Stimulated activated CD4-positive, alpha-beta T cell treated with anti-CD3 and anti-CD28 coated beads, Interleukin-4, amount 100 ng/mL, for 24 hours (primary cell): ENCODE measurements around the gene SYT5.

Experiments used
- DNase-seq: peaks from one replicate; pipeline ENCODE4 v3.0.0-alpha.2; 2020

The SYT5 gene

DNA sequence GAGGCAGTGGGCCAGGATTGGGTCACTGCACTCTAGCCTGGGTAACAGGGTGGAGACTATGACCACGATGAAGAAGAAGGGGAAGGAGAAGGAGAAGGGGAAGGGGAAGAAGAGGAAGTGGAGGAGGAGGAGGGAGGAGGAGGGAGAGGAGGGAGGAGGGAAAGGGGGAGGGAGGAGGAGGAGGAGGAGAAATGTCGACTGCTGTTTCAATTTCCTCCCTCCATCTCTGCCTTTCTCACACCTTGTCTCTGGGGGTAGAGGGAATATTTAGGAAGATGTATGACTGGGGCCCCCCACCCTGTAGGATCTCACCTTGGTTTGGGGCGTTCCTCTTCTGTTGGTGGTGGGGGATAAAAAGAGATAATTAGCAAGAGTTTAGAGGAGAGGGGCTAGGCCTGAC lies 34.9 kb downstream of the SYT5 start:
- no peak for DNase-seq

DNA sequence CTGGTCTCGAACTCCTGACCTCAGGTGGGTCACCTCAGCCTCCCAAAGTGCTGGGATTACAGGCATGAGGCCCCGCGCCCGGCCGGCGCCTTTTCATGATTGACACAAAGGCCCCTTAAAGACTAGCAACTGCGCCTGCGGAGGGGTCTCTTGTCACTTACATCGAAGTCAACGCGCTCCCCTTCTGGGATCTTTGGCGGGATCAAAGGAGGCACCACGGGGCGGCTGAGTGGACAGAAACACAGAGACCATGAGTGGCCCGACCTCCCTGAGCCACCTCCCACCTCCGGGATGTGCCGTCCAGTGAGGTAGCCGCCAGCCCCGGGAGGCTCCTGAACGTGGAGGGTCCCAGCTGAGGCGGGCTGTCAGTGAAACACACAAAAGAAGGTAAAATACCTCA lies 38.4 kb downstream of the SYT5 start:
- no peak for DNase-seq

DNA sequence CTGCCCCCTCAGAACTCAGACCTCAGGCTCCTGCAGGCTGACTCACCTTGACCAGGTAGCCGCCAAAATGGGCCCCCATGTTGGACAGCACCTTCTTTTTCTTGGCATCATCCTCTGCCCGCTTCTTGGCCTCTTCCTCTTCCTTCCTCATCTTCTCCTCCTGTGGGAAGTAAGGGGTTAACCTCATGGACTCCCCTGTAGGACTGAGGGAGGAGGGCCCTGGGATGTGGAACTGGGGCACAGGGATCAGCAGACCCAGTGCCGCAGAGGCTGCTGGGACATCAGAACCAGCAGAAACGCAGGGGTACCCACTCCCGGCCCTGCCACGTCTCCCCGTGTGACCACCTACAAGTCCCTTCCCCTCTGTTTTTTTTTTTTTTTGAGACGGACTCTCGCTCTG lies 42.2 kb downstream of the SYT5 start:
- no peak for DNase-seq

DNA sequence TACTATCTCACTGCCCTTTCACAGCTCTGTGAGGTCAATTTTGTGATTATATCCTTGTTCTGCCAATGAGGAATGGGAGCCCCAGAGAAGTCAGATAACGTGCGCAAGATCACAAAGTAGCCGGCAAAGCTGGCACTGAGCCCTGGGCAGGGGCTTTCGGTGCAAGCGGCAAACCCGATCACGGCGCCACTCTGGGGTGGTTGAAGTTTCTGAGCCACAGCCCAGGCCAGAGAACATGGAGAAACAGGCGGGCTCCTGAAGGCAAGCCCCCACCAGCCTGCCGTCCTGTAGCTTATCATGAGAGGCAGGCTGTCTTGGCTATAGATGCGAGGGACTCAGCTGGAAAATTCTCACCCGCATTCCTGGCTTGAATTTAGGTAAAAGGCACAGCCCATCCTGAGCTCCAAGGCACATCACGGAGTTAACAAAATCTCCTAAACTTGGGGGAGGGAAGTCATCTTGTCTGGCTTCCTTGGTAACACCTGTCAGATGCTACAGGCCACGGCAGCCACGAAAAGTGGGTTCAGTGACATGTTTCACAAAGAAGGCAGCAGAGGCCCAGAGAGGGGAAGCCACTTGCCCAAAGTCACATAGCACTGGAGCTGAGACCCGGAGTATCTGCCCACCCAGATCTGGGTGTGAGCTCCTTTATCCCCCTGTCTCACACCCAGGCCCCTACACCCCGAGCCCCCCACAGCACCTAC lies 43.5 kb downstream of the SYT5 start:
- DNase-seq, result no peak

DNA sequence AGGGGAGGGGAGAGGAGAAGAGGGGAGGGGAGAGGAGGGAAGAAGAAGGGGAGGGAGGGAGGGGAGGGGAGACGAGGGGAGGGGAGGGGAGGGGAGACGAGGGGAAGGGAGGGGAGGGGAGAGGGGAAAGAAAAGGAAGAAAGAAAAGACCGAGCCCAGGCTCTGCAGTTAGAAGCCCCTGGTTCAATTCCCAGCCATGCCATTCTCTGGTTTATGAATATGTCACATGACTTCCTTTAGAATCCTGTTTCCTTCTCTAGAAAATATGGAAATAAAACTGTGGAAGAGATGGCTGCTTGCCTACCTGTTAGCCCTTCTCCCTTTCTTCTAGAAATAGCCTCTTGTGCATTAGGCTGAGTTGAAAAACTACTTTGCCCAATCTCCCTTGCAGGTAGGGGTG lies 45.4 kb downstream of the SYT5 start:
- DNase-seq, result no peak

DNA sequence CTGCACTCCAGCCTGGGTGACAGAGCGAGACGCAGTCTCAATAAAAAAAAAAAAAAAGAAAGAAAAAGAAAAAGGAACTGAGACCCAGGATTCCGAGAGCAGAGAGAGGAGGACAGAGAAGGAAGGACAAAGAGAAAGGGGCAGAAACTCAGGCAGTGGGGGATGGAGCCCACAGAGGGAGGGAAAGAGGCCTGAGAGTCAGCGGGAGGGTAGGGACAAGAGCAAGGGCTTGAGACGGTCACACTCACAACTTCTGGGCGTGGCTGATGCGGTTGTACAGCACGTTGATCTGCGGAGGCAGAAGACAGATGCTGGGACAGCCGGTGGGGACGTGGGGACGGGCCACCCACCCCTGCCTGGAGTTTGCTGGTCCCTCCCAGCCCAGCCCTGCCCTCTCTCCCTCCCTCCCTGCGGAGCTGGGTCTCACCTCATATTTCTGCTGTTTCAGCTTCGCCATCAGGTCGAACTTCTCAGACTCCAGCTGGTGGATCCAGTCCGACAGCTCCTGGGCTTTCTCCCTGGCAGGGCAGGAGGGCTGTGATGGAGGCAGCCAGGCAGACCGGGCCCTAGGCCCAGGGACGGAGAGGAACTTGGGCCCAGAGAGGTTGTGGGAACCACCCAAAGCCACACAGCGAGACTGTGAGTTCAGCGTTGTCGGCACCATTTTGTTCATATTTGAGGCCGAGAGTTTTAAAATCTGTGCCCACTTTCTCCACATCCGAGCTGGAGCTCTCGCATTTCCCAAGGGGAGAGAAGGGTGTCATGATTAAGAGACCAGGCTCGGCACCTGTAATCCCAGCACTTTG lies 46.2 kb downstream of the SYT5 start:
- no peak for DNase-seq

DNA sequence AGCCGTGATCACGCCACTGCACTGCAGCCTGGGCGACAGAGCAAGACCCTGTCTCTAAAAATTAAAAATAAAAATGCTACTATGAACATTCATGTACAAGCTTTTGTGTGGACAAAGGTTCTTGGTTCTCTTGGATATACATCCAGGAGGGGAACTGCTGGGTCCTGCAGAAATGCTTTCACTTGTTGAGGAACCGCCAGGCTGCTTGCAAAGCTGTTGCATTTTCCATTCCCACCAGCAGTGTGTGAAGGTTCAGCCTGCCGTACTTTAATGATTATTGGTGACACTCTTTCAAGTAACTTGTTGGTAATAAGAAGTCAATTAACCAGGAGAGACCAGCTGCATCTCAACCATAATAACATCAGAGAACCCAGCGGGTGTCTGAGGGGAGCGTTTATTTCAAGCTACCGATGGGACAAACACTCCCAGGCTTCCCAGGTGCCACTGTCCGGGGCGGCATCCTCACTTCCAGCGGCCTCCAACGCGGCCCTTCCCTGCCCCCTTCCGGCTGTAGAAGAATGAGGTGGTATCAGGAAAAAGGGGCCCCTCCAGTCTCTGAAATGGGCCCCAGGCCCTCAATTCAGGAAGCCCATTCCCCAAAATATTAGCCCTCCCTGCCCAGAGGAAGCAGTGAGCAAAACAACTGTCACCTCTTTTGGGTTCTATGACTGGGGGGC lies 47.5 kb downstream of the SYT5 start:
- no peak for DNase-seq

DNA sequence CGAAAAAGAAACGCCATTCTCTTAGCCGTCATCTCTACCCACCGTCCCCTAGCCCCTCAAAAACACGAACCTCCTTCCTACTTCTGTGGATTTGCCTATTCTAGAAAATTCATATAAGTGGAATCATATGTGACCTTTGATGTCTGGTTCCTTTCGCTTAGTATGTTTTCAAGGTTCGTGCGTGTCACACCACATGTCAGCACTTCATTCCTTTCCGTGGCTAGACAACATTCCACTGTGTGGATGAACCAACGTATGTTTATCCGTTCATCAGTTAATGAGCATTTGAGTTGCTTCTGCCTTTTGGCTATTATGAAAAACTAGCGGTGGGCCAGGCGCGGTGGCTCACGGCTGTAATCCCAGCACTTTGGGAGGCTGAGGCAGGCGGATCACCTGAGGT lies 48.7 kb downstream of the SYT5 start:
- no peak for DNase-seq
